ENCODE measurements around the gene HOXB7. TPM values are rescaled to one million over a fixed set of nuclear protein-coding genes. Genes with fewer than 3 reads are reported as not detected.

Gene HOXB7
- total and polyA plus RNA-seq, 10 of the 15 experiments (the other 5 are each of a cell fraction or from before 2014, with no cell fraction given), result 2.8 to 7.4 (median 4.2) TPM

DNA sequence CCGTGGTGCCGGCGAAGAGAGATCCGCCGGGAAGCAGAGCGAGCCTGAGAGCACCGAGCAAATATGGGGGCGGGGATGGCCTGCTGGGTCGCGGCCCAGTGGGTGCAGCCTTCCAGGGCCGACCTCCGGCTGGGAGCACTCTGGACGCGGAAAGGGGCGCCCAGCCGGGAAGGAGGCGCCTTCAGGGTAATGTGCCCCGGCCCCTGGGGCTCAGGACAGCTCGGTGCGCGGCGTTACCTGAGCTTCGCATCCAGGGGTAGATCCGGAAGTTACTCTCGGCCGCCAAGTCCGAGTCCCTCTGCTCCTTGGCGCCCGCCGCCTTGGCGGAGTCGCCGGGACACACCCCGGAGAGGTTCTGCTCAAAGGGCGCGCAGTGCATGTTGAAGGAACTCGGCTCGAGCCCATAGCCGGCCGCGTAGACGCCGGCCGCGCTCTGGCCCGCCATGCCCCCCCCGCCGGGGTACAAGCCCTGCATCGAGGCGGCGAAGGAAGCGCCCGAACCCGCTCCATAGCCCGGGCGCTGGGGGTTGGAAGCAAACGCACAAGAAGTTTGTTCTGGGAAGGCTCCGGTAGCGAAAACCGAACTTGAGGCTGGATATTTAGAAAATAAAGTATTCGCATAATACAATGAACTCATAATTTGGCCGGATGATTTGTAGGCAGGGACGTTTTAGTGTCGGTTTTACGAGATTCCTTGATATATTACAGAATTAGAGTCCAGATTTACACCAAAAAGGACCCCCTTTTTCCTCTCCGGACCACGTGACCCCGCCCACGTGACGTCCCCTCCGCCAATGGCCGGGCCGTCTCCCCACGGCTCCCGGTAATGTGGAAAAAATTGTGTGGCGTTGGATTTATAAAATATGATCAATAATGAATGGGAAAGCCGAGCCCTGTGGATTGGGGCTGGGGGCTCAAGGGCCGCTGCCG, at the start of gene HOXB7 (continued):
- TF ChIP-seq, protein P1, sequence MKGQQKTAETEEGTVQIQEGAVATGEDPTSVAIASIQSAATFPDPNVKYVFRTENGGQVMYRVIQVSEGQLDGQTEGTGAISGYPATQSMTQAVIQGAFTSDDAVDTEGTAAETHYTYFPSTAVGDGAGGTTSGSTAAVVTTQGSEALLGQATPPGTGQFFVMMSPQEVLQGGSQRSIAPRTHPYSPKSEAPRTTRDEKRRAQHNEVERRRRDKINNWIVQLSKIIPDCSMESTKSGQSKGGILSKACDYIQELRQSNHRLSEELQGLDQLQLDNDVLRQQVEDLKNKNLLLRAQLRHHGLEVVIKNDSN (IDR thresholded peaks at IDR 0.05; ENCODE audit: borderline replicate concordance, extremely low read length, insufficient read depth, low read depth, low read length), result peak; percentile 93
- no peak for TF ChIP-seq E2F4 (IDR thresholded peaks at IDR 0.05; ENCODE audit: low read depth, low read length)
- TF ChIP-seq EED (IDR thresholded peaks at IDR 0.05; ENCODE audit: low read depth), result no peak
- TF ChIP-seq RCOR1 (conservative IDR thresholded peaks at IDR 0.05; ENCODE audit: low read depth, low read length), result no peak
- TF ChIP-seq WRNIP1 (IDR thresholded peaks at IDR 0.05; ENCODE audit: borderline replicate concordance, low read depth, low read length), result no peak
- TF ChIP-seq CUX1 (IDR thresholded peaks at IDR 0.05; ENCODE audit: insufficient replicate concordance, low read depth, low read length), result no peak
- TF ChIP-seq CHD2 (IDR thresholded peaks at IDR 0.05; ENCODE audit: borderline replicate concordance, low read depth, low read length), result 0 out of 2 replicates have a peak, but pooled peaks have one; percentile 23
- TF ChIP-seq ATF3 (IDR thresholded peaks at IDR 0.05; ENCODE audit: borderline replicate concordance, extremely low read depth, low read depth, low read length), result peak; percentile 98
- TF ChIP-seq NFYB (IDR thresholded peaks at IDR 0.05; ENCODE audit: insufficient read depth, low read depth, low read length), result peak; percentile 85
- TF ChIP-seq, protein P2, sequence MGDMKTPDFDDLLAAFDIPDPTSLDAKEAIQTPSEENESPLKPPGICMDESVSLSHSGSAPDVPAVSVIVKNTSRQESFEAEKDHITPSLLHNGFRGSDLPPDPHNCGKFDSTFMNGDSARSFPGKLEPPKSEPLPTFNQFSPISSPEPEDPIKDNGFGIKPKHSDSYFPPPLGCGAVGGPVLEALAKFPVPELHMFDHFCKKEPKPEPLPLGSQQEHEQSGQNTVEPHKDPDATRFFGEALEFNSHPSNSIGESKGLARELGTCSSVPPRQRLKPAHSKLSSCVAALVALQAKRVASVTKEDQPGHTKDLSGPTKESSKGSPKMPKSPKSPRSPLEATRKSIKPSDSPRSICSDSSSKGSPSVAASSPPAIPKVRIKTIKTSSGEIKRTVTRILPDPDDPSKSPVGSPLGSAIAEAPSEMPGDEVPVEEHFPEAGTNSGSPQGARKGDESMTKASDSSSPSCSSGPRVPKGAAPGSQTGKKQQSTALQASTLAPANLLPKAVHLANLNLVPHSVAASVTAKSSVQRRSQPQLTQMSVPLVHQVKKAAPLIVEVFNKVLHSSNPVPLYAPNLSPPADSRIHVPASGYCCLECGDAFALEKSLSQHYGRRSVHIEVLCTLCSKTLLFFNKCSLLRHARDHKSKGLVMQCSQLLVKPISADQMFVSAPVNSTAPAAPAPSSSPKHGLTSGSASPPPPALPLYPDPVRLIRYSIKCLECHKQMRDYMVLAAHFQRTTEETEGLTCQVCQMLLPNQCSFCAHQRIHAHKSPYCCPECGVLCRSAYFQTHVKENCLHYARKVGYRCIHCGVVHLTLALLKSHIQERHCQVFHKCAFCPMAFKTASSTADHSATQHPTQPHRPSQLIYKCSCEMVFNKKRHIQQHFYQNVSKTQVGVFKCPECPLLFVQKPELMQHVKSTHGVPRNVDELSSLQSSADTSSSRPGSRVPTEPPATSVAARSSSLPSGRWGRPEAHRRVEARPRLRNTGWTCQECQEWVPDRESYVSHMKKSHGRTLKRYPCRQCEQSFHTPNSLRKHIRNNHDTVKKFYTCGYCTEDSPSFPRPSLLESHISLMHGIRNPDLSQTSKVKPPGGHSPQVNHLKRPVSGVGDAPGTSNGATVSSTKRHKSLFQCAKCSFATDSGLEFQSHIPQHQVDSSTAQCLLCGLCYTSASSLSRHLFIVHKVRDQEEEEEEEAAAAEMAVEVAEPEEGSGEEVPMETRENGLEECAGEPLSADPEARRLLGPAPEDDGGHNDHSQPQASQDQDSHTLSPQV (IDR thresholded peaks at IDR 0.05), result no peak
- no peak for TF ChIP-seq EGR1 (IDR thresholded peaks at IDR 0.05; ENCODE audit: borderline replicate concordance in 1 of 2, low read depth in 2 of 2, low read length in 2 of 2)
- no peak for TF ChIP-seq SIX5 (IDR thresholded peaks at IDR 0.05; ENCODE audit: low read depth, low read length, severe bottlenecking)
- TF ChIP-seq JUNB (IDR thresholded peaks at IDR 0.05), result no peak
- TF ChIP-seq PML (IDR thresholded peaks at IDR 0.05; ENCODE audit: low read length), result no peak
- 0 out of 2 replicates have a peak, but pooled peaks have one; percentile 8 for TF ChIP-seq PAX5 (IDR thresholded peaks at IDR 0.05; ENCODE audit: borderline replicate concordance, low read depth, low read length)
- 0 out of 2 replicates have a peak, but pooled peaks have one; percentile 20 for TF ChIP-seq TAF1 (IDR thresholded peaks at IDR 0.05; ENCODE audit: borderline replicate concordance, low read depth, low read length)

Measured in GM12878 (cell line).